A172 (cell line): ENCODE results near the gene UQCC3. TPM values are rescaled to one million over a fixed set of nuclear protein-coding genes. Genes with fewer than 3 reads are reported as not detected.
"Not testable (repeated sequence)": the region's sequence is repeated elsewhere in the genome, so short reads cannot be mapped to it uniquely, and the experiment has no call there.

Experiments used
- DNase-seq: peaks from one replicate; pipeline ENCODE4 v3.0.0-alpha.2; 2015; ENCODE audit warnings: low spot score
- total RNA-seq: library from RNA; depleted of rRNA; stranded (reverse); fragments of >200 nt; shearing (Covaris generic); gene quantifications from 2 replicates; pipeline ENCODE4 v1.2.3, GENCODE V29; 2014

Gene UQCC3
- total RNA-seq, 1 experiment from 2014 or later = 13.8 TPM

DNA sequence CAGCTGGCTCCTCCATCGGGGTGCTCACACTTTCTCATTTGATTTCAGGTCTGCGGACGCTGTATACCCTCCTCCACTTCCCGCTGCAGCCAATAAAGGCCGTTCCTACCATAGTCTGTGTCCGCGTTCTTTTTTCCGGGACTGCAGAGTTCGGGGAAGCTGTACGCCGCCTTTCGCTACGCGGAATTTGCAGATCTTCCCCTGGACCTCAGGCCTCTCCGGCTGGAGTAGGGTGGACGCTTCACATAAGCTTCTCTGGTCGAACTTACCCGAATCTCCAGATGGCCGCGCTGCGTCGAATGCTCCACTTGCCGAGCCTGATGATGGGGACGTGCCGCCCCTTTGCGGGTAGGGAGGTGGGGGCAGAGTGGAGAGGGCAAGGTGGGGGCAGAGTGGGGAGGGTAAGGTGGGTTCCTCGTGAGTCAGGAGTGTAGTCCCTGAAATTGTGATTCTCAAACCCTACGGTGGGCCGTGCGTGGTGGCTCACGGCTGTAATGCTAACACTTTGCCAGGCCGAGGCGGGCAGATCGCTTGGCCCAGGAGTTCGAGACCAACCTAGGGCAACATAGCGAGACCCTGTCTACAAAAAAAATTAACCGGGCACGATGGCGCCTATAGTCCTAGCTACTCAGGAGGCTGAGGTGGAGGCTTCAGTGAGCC, 5.7 kb upstream of the UQCC3 start:
- peak; percentile 14 for DNase-seq

DNA sequence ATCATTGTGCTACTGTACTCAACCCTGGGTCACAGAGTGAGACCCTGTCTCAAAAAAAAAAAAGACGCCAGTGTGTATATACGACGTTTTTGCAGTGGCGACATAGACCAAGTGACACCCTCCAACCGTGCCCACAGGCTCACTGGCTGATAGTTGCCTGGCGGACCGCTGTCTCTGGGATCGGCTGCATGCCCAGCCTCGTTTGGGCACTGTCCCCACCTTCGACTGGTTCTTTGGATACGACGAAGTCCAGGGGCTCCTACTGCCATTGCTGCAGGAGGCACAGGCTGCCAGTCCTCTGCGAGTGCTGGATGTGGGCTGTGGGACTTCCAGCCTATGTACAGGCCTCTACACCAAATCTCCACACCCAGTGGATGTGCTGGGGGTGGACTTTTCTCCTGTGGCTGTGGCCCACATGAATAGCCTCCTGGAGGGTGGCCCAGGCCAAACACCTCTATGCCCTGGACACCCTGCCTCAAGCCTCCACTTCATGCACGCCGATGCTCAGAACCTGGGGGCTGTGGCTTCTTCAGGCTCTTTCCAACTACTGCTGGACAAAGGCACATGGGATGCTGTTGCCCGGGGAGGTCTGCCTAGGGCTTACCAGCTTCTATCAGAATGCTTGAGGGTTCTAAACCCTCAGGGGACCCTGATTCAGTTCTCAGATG, 5.1 kb upstream of the UQCC3 start:
- DNase-seq = no peak

DNA sequence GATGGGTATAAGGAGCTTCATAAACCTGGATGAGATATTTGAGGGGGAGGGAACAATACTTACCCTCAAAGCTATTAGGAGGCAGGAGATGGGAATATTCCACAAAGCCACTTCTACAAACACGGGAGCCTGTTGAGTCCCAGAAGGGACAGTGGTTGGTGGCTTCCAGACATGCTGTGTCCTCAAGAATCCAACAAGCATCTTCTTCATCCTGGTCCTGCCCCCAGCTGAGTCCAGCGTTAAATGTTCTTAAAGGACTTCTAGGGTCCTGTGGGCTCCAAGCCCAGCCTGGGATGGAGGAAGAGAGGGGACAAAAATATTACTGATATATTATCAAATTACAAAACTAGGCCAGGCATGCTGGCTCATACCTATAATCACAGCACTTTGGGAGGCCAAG, 4.0 kb upstream of the UQCC3 start:
- DNase-seq = no peak

DNA sequence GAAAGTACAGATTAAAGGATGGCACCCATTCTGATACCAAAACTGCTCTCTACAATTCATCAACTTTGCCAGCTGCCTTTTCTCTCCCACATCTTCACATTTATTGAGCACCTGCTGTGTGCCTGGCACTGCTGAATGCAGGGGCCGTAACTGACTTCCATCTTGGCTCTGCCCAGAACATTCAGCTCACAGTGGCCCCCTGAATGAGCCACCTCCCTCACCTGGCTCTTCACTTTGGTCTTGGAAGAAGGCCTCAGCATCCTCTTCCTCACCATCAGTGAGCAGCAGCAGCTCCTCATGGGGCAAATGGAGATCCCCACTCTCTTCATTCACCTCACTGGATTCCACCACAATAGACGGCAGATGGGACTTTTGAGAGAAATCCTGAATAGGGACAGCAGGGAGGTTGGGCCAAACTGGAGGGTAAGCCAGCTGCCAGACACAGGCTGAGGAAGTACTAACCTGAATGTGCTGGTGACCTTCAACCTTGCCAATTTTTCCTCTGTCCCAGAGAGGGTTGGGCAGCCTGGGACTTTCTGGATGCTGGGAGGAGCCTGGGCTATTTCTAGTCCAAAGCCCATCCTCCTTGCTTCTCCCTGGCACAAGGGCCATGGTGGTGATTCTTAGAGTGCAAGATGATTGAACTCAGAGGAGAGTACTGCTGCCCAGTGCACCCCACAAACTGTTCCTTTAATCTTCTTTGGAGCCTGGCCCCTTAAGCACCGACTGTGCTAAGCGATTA, 1.9 kb upstream of the UQCC3 start:
- no peak for DNase-seq

DNA sequence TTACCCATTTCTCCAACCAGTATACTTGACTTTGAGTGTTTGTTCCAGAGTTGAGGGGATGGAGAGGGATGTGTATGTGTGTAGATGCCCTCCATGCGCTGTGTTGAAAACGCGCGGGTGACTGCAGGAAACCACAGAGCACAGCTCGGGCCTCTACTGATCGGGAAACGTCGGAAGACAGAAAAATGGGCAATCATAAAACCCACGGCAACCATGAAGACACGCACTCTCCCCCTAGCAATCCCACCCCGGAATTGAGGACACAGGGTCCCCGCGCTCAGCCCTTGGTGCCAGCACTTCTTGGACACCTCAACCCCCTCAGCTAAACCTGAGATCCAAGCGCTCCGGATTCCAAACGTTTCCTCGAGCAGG, 251 bp upstream of the UQCC3 start:
- DNase-seq = no peak

DNA sequence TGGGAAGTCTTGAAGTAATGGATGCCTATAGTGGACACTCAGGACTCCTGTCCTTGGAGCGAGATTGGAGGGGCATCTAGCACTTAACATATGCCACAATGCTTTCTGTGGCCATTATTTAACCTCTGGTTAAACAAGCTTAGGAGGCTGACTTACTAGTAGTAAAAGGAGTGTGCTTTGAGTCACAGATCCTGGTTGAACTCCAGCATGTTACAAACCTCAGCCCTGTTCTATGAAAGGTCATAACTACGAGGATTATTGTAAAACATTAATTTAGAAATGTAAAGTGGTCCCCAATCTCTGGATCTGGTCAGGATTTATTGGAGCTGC, 1.7 kb downstream of the UQCC3 start:
- DNase-seq = no peak

DNA sequence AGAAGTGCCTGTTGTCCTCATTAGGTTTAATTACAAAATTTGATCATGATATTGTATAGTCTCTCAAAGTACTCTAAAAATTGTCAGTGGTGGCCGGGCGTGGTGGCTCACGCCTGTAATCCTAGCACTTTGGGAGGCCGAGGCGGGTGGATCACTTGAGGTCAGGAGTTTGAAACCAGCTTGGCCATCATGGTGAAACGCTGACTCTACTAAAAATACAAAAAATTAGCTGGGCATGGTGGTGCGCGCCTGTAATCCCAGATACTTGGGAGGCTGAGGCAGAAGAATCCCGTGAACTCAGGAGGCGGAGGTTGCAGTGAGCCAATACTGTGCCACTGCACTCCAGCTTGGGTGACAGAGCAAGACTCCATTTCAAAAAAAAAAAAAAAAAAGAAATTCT, 3.9 kb downstream of the UQCC3 start:
- DNase-seq = not testable (repeated sequence)

DNA sequence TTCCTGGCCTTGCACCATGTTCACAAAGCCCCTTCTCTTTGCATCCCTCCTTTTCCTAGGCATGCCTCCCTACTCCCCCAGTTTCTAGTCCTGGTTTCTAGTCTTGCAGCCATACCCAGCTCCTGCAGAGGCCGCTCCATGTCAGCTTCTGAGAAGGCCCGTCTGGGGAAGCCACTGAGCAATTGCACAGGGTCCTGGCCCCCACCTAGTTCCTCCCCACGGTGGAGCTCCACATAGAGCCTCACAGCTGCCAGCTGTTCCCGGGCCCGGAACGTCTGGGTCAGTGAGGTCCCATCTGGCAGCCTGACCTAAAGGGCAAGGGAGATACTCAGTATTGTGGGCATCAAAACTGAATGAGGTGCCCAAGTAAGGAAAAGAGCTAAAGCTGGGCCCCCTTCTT, 5.2 kb downstream of the UQCC3 start:
- DNase-seq = no peak

DNA sequence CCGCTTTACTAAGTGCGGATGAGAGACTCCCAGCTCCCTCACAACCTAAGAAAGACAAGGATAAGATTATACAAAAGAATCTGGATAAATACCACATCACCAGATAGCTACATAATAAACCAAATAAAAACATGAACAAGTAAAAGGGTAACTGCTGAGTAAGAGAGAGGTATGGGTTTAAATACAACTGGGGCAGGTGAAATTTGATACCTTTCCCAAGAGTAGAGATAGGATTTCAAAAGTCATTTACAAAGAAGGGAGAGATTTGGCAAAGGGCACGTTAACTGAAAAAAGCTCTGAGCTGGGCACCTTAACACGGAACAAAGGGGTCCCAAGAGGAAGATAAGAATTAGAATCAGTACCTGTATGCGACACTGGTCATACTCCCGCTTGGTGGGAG, 5.7 kb downstream of the UQCC3 start:
- DNase-seq = no peak

DNA sequence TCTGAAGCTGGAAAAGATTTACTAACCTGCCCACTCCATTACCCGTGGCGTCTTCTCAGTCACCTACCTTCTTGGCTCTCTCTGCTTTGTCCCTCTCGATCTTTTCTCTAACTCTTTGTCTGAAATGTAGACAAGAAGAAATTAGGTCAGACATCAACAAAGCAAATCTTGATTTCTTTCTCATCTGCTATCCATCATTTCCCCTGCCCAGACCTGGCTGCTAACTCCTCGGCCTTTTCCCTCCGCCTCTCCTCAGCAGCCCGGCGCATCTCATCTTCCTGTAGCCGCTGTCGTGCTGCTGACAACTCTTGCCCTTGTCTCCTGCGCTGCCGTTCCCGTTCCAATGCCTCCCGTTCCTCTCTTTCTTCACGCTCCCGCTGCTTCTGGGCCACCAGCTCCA, 6.2 kb downstream of the UQCC3 start:
- no peak for DNase-seq

DNA sequence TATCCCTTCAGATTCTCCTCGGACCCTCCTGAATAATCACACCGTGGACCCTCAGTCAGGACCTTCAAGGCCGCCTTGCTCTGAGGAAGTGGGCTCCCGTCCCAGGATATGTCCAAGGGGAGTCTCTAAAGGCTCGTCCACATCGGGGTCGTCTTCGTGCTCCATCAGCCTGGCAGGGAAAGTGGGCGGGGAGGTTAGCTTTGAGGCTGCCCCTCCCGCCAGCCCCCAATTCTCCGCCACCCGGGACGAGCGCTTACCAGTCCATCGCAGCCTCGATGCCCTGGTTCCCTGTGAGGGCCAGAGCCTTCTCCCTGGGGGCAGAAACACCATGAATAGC, 6.9 kb downstream of the UQCC3 start:
- DNase-seq = no peak

DNA sequence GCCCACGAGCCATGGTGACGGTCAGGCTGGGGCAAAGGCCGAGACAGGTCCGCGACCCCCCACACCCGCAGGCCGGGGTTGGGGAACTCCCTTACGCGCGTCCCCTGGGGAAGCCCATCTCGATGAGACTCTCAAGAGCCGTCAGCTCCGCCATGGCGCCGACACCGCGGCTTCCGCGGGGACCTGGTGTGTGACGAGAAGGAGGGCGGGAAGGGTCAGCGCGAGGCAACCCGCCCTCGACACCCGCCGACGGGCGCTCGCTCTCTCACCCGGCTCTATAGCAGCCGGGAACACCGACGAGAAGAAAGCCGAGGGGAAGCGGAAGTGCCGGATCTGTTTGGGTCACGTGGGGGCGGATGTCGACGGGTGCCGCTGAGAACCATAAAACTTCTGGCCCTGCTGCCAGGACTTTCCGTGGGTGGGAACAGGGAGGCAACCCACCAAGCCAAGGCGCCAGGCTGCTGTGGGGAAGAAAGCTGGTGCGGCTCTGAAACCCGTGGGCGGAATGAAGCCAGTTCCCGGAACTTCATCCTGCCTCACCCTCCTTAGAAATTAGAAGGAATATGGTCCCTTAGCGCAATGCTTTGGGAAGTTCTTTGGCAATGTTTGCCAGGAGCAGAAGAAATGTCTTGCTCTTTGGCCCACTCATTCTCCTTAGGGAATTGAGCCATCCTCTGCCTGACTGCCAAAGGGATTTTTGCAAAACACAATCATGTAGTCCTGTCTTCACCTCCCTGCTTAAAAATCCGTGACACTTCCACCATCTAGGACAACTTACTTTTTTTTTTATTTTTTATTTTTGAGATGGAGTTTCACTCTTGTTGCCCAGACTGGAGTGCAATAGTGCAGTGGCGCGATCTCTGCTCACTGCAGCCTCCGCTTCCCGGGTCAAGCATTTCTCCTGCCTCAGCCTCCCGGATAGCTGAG, 7.6 kb downstream of the UQCC3 start, which contains the start of gene UBXN1:
UBXN1 (minus strand) TSS at position 304 of the 927 bp plus-strand sequence; CDS start at position 154, 150 bp downstream.
- DNase-seq = peak; percentile 76

DNA sequence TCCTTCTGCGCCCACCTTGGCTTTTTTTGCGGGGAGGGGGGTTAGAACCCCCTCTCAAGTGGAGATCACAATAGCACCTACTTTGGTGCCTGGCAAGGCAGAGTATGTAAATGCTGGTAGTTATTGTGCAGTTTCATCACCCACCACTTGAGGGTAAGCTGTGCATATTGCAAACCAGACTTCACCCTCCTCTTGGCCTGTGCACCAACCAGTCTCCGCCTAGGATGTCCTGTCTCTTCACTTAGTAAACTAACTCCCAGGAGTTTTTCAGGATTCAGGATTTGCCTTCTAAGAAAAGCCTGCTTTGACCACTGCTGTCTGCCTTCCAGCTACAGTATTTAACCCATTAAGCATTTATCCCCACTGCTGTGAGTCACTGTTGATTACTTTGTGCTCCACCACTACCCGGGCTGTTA, 9.4 kb downstream of the UQCC3 start:
- peak; percentile 79 for DNase-seq

DNA sequence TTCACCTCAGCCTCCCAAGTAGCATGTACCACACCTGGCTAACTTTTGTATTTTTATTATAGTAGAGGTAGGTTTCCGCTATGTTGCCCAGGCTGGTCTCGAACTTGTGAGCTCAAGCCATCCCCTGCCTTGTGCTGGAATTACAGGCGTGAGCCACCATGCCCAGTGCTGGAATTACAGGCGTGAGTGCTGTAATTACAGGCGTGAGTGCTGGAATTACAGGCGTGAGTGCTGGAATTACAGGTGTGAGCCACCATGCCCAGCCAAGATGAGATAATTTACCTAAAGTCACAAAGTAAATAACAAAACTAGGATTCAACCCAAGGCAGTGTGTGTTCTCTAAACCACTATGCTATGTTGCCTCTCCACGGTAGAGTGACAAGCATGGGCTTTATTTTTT, 11.0 kb downstream of the UQCC3 start:
- no peak for DNase-seq

DNA sequence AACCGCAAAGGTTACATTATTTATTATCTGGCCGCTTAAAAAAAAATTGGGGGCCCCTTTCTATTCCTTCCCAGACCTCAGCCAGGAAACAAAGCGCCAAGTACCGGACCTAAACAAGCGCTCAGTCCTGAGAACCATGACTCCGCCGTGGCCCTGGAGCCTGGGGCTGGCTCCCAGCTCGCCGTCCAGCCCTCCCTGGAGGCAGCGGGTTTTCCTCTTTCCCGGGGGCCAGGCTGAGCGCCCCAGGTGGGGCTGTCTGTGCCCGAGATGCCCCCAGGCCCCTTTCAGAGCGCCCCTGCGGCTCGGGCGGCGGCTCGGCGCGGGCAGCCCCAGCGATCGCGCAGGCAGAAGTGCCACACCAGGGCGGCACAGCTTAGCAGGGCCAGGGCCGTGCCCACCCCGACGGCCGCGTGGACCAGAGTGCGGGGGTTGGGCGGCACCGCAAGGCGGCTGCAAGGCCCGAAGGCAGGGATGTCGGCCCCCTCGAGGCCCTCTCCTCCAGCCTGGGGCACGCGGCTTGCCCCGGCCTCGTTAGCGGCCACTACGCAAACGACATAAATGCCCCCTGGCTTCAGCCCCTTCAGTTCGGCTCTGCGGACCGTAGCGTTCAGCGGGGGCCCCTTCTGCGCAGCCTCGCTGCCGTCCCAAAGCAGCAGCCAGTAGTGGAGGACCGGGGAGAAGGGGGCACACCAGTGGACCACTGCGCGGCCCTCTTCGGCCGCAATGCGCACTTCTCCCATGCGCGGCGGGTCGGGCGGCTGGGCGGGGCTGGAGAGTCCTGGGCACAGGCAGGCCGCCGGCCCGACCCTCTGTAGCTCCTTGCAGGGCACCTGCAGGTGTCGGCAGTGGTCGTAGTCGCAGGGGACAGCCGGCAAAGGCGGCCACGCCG, 16.3 kb downstream of the UQCC3 start:
- DNase-seq = no peak

DNA sequence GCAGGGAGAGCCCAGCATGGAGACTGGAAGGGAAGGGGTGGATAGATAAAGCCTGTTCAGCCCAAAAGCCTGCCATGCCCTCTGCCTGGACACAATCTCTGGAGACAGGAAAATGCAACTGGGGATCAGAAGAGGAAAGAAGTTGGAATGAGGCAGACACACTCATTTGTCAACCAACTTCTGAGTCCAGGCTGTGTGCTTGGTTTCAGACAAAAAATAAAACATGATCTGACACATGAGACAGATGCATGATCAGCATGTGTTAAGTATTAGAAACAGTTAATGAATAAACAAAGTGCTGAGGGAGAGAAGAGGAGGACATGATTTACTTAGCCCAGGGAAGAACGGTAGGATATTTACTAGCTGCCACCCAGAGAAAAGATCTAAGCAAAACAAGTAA, 17.0 kb downstream of the UQCC3 start:
- no peak for DNase-seq

DNA sequence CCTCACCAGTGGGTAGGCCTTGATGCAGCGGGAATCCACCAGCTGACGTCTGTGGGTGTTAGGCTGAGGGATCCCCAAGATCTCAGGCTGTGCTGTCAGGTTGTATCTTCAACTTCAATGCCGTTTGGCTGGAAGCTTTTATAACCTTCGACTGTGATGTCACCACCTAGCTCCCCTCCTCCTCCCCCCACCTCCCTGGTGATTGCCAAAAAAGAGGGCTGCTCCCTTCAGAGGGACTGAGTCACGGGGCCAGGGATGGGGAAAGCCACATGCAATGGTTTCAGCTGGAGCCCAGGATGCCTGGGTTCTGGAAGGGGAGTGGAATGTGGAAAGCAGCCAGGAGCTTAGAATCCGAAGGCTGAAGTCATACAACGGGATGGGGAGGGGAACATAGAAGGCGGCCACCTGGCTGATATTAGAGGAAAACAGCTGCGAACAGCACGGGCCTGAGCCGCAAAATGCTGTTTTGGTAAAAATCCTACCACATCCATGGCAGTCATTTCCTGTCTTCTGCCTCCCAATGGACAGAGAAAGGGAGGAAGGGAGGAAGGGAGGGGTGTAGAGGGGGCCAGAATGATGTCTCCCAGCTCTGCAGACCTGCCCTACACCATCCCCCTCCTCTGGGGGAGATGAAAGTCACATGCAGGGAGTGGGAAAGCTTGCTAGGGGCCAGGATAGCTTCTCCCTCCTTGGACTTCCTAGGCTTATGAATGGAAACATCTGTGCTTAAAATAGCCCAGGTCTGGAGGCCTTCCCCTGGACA, 18.1 kb downstream of the UQCC3 start, which contains the start of gene LRRN4CL:
LRRN4CL (minus strand) TSS at position 110 of the 763 bp plus-strand sequence. CDS start 1,022 bp downstream, outside the sequence.
- DNase-seq = peak; percentile 84

DNA sequence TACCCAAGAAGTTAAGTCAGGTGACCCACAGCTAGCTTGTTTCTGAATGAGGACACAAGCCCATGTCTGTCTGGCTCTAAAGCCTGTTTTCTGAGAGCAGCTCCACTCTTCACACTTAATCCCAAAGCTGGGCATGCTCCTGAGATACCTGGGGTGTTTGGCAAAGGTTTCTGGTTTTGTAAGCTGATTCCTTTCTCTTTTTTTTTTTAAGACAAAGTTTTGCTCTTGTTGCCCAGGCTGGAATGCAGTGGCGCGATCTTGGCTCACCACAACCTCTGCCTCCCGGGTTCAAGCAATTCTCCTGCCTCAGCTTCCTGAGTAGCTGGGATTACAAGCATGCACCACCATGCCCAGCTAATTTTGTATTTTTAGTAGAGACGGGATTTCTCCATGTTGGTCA, 22.2 kb downstream of the UQCC3 start:
- DNase-seq = not testable (repeated sequence)

DNA sequence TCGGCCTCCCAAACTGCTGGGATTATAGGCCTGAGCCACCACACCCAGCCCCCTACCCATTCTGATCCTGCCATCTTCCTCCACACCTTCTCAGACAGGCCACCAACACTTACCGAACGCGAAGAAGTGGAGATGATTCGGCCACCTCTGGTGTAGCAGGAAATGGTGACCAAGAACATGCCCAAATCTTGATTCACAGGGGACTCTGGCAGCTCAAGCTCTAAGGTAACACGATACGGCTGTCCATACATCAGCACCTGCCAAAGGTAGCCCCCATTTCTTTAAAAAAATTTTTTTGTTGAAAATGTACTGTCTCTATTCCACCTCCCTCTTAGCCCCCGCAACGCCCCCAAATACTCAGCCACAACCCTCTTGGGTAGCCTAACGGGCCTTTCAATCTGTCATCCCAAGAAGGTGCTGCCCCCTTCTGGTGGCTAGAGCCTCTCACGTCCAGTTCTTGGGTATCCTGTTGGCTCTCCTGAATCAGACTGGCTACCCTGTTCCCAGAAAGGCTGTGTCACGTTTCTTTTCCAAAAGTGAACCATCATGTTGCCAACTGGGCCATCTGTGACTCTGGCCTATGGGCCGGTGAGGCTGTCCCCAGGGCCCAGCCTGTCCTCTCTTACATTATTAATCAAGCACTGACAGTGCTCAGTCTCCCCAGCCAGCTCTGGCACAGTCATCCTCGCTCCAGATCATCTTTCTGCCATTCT, 23.1 kb downstream of the UQCC3 start:
- DNase-seq = peak; percentile 74

DNA sequence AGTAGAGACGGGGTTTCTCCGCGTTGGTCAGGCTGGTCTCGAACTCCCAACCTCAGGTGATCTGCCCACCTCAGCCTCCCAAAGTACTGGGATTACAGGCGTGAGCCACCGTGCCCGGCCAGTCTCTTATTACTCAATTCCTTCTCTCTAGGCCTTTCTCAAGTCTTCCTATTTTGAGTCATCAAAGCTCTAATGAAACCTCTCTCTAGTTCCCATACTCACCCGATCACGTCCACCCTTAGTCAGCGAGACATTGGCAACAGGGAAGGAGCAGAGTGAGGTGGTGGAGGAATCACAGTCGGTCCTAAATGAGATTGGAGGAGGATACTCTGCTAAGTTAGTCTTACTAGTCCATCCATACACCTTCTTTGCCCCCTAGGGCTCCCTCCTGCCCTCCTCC, 30.8 kb downstream of the UQCC3 start:
- no peak for DNase-seq
